ENCODE results near the gene TMEM143. TPM values are rescaled to one million over a fixed set of nuclear protein-coding genes. Genes with fewer than 3 reads are reported as not detected.

TMEM143 gene
- total RNA-seq, 1 experiment from 2014 or later, result 24.8 TPM

- no peaks in the 10 kb centered on the region; the same call in none of the 2 replicates for H4K20me1 ChIP-seq (ENCODE audit: insufficient read depth)
- no peak overlapping the region for H3K4me2 ChIP-seq
- H3K27ac ChIP-seq, result no peak overlapping the region
- H3K79me2 ChIP-seq (ENCODE audit: low read depth), result no peaks in the 10 kb centered on the region
- no peak for DNase-seq
- peaks cover 5% of the 10 kb centered on the region; the same call in 1 of the 2 replicates for H3K9me3 ChIP-seq (ENCODE audit: insufficient read depth, low read depth)
- no peak overlapping the region for H3K4me3 ChIP-seq
- H3K4me1 ChIP-seq (replicated peaks; ENCODE audit: insufficient read depth), result peaks cover under 1% of the 10 kb centered on the region
- H3K9me2 ChIP-seq (ENCODE audit: insufficient read depth), result no peaks in the 10 kb centered on the region
- no peak overlapping the region for H2AFZ ChIP-seq
- ChIA-PET POLR2A (ENCODE audit: unreplicated experiment) (no interaction called here), CTCF (no interaction called here)
- intact Hi-C loops (cut with micrococcal nuclease; ENCODE audit: unreplicated experiment), result no loop called here
- TF ChIP-seq, protein P1, sequence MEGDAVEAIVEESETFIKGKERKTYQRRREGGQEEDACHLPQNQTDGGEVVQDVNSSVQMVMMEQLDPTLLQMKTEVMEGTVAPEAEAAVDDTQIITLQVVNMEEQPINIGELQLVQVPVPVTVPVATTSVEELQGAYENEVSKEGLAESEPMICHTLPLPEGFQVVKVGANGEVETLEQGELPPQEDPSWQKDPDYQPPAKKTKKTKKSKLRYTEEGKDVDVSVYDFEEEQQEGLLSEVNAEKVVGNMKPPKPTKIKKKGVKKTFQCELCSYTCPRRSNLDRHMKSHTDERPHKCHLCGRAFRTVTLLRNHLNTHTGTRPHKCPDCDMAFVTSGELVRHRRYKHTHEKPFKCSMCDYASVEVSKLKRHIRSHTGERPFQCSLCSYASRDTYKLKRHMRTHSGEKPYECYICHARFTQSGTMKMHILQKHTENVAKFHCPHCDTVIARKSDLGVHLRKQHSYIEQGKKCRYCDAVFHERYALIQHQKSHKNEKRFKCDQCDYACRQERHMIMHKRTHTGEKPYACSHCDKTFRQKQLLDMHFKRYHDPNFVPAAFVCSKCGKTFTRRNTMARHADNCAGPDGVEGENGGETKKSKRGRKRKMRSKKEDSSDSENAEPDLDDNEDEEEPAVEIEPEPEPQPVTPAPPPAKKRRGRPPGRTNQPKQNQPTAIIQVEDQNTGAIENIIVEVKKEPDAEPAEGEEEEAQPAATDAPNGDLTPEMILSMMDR (conservative IDR thresholded peaks at IDR 0.05), result no peak
- TF ChIP-seq EZH2 (IDR thresholded peaks at IDR 0.05; ENCODE audit: low read depth), result no peak
- peaks cover 56% of the 10 kb centered on the region for H3F3A ChIP-seq (ENCODE audit: insufficient read depth, low read depth)
- BruUV-seq (replicated peaks), result no TSS peak
- H3K27me3 ChIP-seq (ENCODE audit: insufficient read depth, low read depth), result no peaks in the 10 kb centered on the region
- H3K36me3 ChIP-seq (ENCODE audit: low read depth), result peaks cover 41% of the 10 kb centered on the region
Observed at GRCh38 chr19:48284896-48285295, 78.8 kb downstream of the TMEM143 start.

DNA sequence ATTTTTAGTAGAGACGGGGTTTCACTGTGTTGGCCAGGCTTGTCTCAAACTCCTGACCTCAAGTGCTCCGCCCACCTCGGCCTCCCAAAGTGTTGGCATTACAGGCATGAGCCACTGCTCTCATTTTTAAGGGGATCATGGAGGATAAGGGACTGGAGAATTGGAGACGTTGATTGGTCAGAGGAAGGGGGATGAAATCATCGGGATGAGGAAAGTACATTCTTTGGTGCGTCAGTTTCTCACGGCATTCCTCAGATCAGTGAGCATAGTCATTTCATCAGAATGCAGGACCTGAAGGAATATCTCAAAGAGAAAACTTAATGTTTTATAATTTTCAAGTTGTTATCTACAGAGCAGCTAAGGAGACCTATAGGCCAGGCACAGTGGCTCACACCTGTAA lies 79.8 kb downstream of the TMEM143 start:
- no peak overlapping the region for H3K4me3 ChIP-seq
- H3K9me2 ChIP-seq (ENCODE audit: insufficient read depth), result no peaks in the 10 kb centered on the region
- peaks cover 5% of the 10 kb centered on the region; the same call in 1 of the 2 replicates for H3K9me3 ChIP-seq (ENCODE audit: insufficient read depth, low read depth)
- H3K4me2 ChIP-seq, result no peak overlapping the region
- peaks cover 46% of the 10 kb centered on the region for H3K36me3 ChIP-seq (ENCODE audit: low read depth)
- CTCF ChIA-PET, result no interaction called here
- H3K79me2 ChIP-seq (ENCODE audit: low read depth), result no peaks in the 10 kb centered on the region
- TF ChIP-seq, protein P1 (conservative IDR thresholded peaks at IDR 0.05), result no peak
- no peak for TF ChIP-seq EZH2 (IDR thresholded peaks at IDR 0.05; ENCODE audit: low read depth)
- no peaks in the 10 kb centered on the region for H3K4me1 ChIP-seq (replicated peaks; ENCODE audit: insufficient read depth)
- no TSS peak for BruUV-seq (replicated peaks)
- no peak overlapping the region for H3K27ac ChIP-seq
- no peak overlapping the region for H2AFZ ChIP-seq
- DNase-seq, result no peak
- peaks cover 48% of the 10 kb centered on the region for H3F3A ChIP-seq (ENCODE audit: insufficient read depth, low read depth)
- H3K27me3 ChIP-seq (ENCODE audit: insufficient read depth, low read depth), result no peaks in the 10 kb centered on the region
- intact Hi-C loops (cut with micrococcal nuclease; ENCODE audit: unreplicated experiment), result no loop called here
- POLR2A ChIA-PET (ENCODE audit: unreplicated experiment), result no interaction called here
- no peaks in the 10 kb centered on the region; the same call in none of the 2 replicates for H4K20me1 ChIP-seq (ENCODE audit: insufficient read depth)

Other genes starting within 250 kb of the TMEM143 start
- 109 and 116 TPM in 2 replicates for gene LIG1, start 193.6 kb downstream of the TMEM143 start, total RNA-seq (2021)
- gene ZSWIM9, start 193.3 kb downstream of the TMEM143 start, total RNA-seq (2021), result 8.3 and 12.0 TPM in 2 replicates
- 17.7 and 25.6 TPM in 2 replicates for gene CARD8, start 108.0 kb downstream of the TMEM143 start, total RNA-seq (2021)
- gene ZNF114, start 93.9 kb downstream of the TMEM143 start, total RNA-seq (2021), result 14.8 and 15.5 TPM in 2 replicates
- 29.0 and 56.3 TPM in 2 replicates for gene EMP3, start 38.4 kb downstream of the TMEM143 start, total RNA-seq (2021)
- 1.3 and 2.1 TPM in 2 replicates for gene SYNGR4, start 427 bp upstream of the TMEM143 start, total RNA-seq (2021)
- gene KDELR1, start 27.6 kb upstream of the TMEM143 start, total RNA-seq (2021), result 220 and 261 TPM in 2 replicates
- gene GRIN2D, start 29.7 kb upstream of the TMEM143 start, total RNA-seq (2021), result 3.2 and 3.8 TPM in 2 replicates
- gene GRWD1, start 82.0 kb upstream of the TMEM143 start, total RNA-seq (2021), result 35.5 and 44.2 TPM in 2 replicates
- gene KCNJ14, start 91.6 kb upstream of the TMEM143 start, total RNA-seq (2021), result 5.4 and 8.3 TPM in 2 replicates
- 74.4 and 93.0 TPM in 2 replicates for gene CYTH2, start 105.4 kb upstream of the TMEM143 start, total RNA-seq (2021)
- 13.9 and 19.6 TPM in 2 replicates for gene LMTK3, start 147.9 kb upstream of the TMEM143 start, total RNA-seq (2021)
- gene SULT2B1, start 188.2 kb upstream of the TMEM143 start, total RNA-seq (2021), result 4.4 and 6.2 TPM in 2 replicates
- gene SPACA4, start 242.8 kb upstream of the TMEM143 start, total RNA-seq (2021), result not detected in 2 replicates